GM04503 (cell line): ENCODE results near the gene CLCN6.

Source experiments
- DNase-seq: peaks from one replicate; pipeline ENCODE4 v3.0.0-alpha.2; 2012; ENCODE audit warnings: low read depth

The CLCN6 gene

GRCh38 chr1:11854519-11854918 is 48.5 kb downstream of the CLCN6 start:
- no peak for DNase-seq

- DNase-seq, result no peak
Observed at GRCh38 chr1:11855430-11855829, 49.4 kb downstream of the CLCN6 start.

GRCh38 chr1:11856698-11857097 is 50.7 kb downstream of the CLCN6 start:
- no peak for DNase-seq

- DNase-seq, result no peak
Observed at GRCh38 chr1:11857164-11857851, 51.3 kb downstream of the CLCN6 start.

GRCh38 chr1:11858158-11858557 is 52.2 kb downstream of the CLCN6 start:
- no peak for DNase-seq

- DNase-seq, result no peak
Observed at GRCh38 chr1:11858613-11858967, 52.6 kb downstream of the CLCN6 start, which contains the start of gene NPPB. Gene NPPB, minus strand, starts transcription at chr1:11858945. Its CDS starts 112 bp downstream, at chr1:11858833.

- no peak for DNase-seq
Observed at GRCh38 chr1:11858968-11859871, 53.2 kb downstream of the CLCN6 start.

GRCh38 chr1:11860083-11860482 is 54.1 kb downstream of the CLCN6 start:
- DNase-seq, result no peak

GRCh38 chr1:11860587-11860986 is 54.6 kb downstream of the CLCN6 start:
- DNase-seq, result no peak

GRCh38 chr1:11862890-11863289 is 56.9 kb downstream of the CLCN6 start:
- DNase-seq, result no peak

- DNase-seq, result no peak
Observed at GRCh38 chr1:11868331-11868980, 62.5 kb downstream of the CLCN6 start.

- DNase-seq, result no peak
Observed at GRCh38 chr1:11869104-11869503, 63.1 kb downstream of the CLCN6 start.

- DNase-seq, result no peak
Observed at GRCh38 chr1:11869650-11870207, 63.7 kb downstream of the CLCN6 start.

GRCh38 chr1:11872545-11872944 is 66.6 kb downstream of the CLCN6 start:
- DNase-seq, result no peak

GRCh38 chr1:11873395-11874257 is 67.6 kb downstream of the CLCN6 start:
- no peak for DNase-seq

- DNase-seq, result no peak
Observed at GRCh38 chr1:11874258-11874562, 68.2 kb downstream of the CLCN6 start.

GRCh38 chr1:11874624-11875023 is 68.6 kb downstream of the CLCN6 start:
- DNase-seq, result no peak

- DNase-seq, result no peak
Observed at GRCh38 chr1:11875094-11875493, 69.1 kb downstream of the CLCN6 start.

- DNase-seq, result no peak
Observed at GRCh38 chr1:11877074-11877473, 71.1 kb downstream of the CLCN6 start.

GRCh38 chr1:11878081-11878890 is 72.3 kb downstream of the CLCN6 start:
- no peak for DNase-seq

GRCh38 chr1:11878891-11879190 is 72.8 kb downstream of the CLCN6 start:
- DNase-seq, result no peak
